H4 (cell line): ENCODE results near the gene LHFPL3. TPM values are rescaled to one million over a fixed set of nuclear protein-coding genes. Genes with fewer than 3 reads are reported as not detected.

Source experiments
- DNase-seq: peaks from one replicate; pipeline ENCODE4 v3.0.0-alpha.2; 2015; ENCODE audit warnings: low spot score
- total RNA-seq: library from RNA; depleted of rRNA; stranded (reverse); fragments of >200 nt; shearing (Covaris generic); gene quantifications from 2 replicates; pipeline ENCODE4 v1.2.3, GENCODE V29; 2014

Gene LHFPL3
- total RNA-seq, 1 experiment from 2014 or later: 0.43 TPM

GRCh38 chr7:104846731-104847130 is 518.3 kb downstream of the LHFPL3 start:
- DNase-seq: no peak

- DNase-seq: peak; percentile 36
Observed at GRCh38 chr7:104848138-104848990, 520.0 kb downstream of the LHFPL3 start.

GRCh38 chr7:104850374-104850773 is 522.0 kb downstream of the LHFPL3 start:
- no peak for DNase-seq

DNA sequence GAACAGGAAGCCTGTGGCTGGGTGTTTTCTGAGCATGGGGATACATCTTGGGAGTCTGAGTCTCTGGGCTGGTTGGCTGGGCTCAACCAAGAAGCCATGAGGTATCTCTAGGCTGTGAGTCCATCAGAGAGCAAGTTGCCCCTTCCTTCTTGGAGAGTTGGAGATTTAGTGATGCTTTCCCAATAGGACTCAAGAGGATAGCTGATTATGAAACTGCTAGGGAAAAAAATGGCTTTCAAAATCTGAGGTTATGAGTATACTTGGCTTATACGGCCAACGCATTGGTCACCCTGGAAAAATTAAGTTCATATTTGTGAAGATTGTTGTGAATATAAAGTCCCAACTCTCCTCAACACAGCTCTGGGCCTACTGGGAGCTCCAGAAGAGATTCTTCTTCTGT is 522.9 kb downstream of the LHFPL3 start:
- no peak for DNase-seq

DNA sequence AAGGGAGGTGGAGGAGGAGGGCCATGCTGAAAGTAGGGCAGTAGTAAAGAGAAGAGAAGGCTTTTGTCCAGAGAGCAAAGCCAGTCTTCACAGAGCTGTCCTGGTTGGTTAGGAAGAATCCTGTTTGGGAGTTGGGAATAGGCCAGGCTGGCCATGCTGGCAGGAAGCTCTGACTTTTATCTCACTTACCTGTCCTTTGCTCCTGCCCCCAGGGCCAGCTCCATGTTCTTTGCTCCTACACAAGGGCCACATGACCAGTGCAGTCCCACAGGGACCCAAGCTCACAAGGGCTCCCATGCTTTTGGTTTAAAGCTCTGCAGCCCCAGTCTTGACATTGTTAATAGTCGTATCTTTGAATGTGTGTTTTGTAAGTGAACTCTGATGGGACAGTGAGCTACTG is 524.0 kb downstream of the LHFPL3 start:
- no peak for DNase-seq

GRCh38 chr7:104855861-104856260 is 527.5 kb downstream of the LHFPL3 start:
- DNase-seq: no peak

GRCh38 chr7:104857458-104858425 is 529.3 kb downstream of the LHFPL3 start:
- DNase-seq: no peak

GRCh38 chr7:104859754-104860426 is 531.5 kb downstream of the LHFPL3 start:
- DNase-seq: no peak

GRCh38 chr7:104861729-104862390 is 533.5 kb downstream of the LHFPL3 start:
- DNase-seq: no peak

- peak; percentile 56 for DNase-seq
Observed at GRCh38 chr7:104862719-104863118, 534.3 kb downstream of the LHFPL3 start.

DNA sequence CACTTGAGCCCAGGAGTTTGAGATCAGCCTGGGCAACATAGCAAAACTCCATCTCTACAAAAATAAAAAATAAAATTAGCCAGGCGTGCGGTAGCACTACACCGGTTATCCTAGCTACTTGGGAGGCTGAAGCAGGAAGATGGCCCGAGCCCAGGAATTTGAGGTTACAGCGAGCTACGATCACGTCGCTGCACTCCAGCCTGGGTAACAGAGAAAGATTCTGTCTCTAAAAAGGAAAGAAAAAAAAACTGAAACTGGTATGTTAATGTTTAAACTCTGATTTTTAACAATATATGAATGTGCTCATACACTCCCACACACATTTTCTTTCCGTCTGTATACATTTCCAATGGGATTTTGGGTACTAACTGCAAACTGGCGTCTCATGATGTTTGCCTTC is 545.0 kb downstream of the LHFPL3 start:
- no peak for DNase-seq

DNA sequence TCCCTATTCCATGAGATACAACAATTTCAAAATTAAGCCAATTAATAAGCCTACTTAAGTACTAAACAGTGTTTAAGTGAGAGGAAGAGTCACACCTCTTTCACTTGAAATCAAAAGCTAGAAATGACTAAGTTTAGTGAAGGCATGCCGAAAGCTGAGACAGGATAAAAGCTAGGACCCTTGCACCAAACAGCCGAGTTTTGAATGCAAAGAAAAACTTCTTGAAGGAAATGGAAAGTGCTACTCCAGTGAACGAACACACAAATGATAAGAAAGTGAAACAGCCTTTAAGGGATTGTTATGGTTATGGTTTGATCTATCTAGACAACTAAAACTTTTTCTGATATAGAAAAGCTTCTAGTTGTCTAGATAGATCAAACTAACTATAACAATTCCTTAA is 550.2 kb downstream of the LHFPL3 start:
- DNase-seq: no peak

- no peak for DNase-seq
Observed at GRCh38 chr7:104883248-104883717, 554.9 kb downstream of the LHFPL3 start.

GRCh38 chr7:104883718-104884452 is 555.5 kb downstream of the LHFPL3 start:
- DNase-seq: peak; percentile 96

DNA sequence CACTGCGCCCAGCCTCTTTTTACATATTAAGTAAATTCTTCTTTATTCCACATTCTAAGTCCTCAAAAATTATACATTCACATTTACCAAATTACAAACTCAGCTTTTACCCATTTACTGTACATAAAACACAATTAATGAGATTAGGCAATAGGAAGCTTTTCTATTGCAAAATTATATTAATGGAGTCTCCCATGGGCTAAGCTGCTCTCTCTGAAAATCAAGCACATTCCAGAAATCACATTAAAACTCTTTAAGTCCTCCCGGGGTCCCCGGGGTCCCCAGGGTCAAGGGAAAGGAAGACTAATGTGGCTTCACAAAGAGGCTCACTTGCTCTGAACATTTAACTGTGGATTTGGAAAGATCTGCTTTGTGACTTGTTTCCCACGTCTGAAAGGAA is 558.2 kb downstream of the LHFPL3 start:
- no peak for DNase-seq

- DNase-seq: no peak
Observed at GRCh38 chr7:104890216-104890615, 561.8 kb downstream of the LHFPL3 start.

- DNase-seq: no peak
Observed at GRCh38 chr7:104891949-104892348, 563.5 kb downstream of the LHFPL3 start.

DNA sequence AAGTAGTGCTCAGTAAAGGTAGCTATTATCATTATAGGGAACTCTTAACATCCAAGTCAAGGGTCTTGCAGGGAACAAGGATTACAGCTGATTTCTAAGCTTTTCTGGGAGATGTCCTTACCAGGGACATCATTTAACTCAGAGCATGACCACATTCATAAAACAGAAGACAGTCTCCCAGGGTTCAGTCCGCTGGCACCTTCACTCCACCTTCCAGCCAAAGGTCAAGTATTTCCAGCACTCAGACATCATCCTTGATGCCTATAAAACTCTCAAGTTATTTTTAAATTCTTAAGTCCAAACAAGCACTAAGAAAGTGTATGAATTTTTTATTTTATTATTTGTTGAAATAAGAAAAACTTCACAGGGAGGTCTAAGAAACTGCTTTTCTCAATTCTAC is 565.9 kb downstream of the LHFPL3 start:
- no peak for DNase-seq

- DNase-seq: no peak
Observed at GRCh38 chr7:104894726-104895521, 566.5 kb downstream of the LHFPL3 start.
